Ascending aorta (tissue), 2 donors: Measurements from ENCODE around the gene RIPOR1. TPM values are rescaled to one million over a fixed set of nuclear protein-coding genes. Genes with fewer than 3 reads are reported as not detected.
A peak's percentile ranks its signal among the peaks of the same experiment; 100 is the strongest.

Experiments used
- DNase-seq, 2 donors: peaks; one replicate each; pipeline ENCODE4 v3.0.0-alpha.2; 2019; ENCODE audit warnings: low spot score in 2 of 2
- H3K27ac ChIP-seq, 2 donors: fragments of 200-600 bp; sonication (generic); one replicate each; pipeline ENCODE4 v1.5.1; 2016 to 2017; ENCODE audit warnings: mild to moderate bottlenecking in 1 of 2
- H3K27me3 ChIP-seq: fragments of 200-600 bp; sonication (generic); one replicate; pipeline ENCODE4 v1.5.1; 2017
- H3K36me3 ChIP-seq, 2 donors: fragments of 200-600 bp; sonication (generic); one replicate each; pipeline ENCODE4 v1.5.1; 2016
- H3K4me1 ChIP-seq, 2 donors: fragments of 200-600 bp; sonication (generic); one replicate each; pipeline ENCODE4 v1.5.1; 2016 to 2017; ENCODE audit warnings: mild to moderate bottlenecking in 1 of 2
- H3K4me3 ChIP-seq, 2 donors: fragments of 200-600 bp; sonication (generic); one replicate each; pipeline ENCODE4 v1.5.1; 2016 to 2017; ENCODE audit warnings: mild to moderate bottlenecking in 1 of 2
- H3K9me3 ChIP-seq, 2 donors: fragments of 200-600 bp; sonication (generic); one replicate each; pipeline ENCODE4 v1.5.1; 2016
- CTCF ChIP-seq, 3 experiments: fragments of 200-600 bp in 2 of 3; fragments of 450-650 bp in 1 of 3; sonication (generic) in 2 of 3; IDR thresholded peaks; one replicate each; pipeline ENCODE4 v1.5.1; 2016 to 2019; ENCODE audit warnings: antibody characterized with exemption in 3 of 3, mild to moderate bottlenecking in 1 of 3, moderate library complexity in 1 of 3
- intact Hi-C: fragments of 100-400 bp; cut with DNase I; formaldehyde crosslinking; loops from one replicate; pipeline ENCODE4 v1.15.1; 2023
- total RNA-seq: library from RNA; depleted of rRNA; stranded (reverse); fragments of >200 nt; gene quantifications from one replicate; pipeline ENCODE4 v1.1.0, GENCODE V29; 2016

The RIPOR1 gene
- total RNA-seq, 1 donor from 2014 or later, result 182 TPM

- peaks cover 4 to 11% of the 10 kb centered on the region in 2 donors for H3K4me1 ChIP-seq
These were observed 15.0 kb downstream of the RIPOR1 start for GRCh38 chr16:67543582-67543981.

GRCh38 chr16:67544329-67544841 lies 15.8 kb downstream of the RIPOR1 start:
- intact Hi-C loops, result no loop called here
- Histone ChIP-seq H3K27me3 (no peaks in the 10 kb centered on the region), H3K9me3 (no peaks in the 10 kb centered on the region), H3K4me1 (peaks cover 4 to 6% of the 10 kb centered on the region in 2 donors), H3K36me3 (peaks cover 76 to 77% of the 10 kb centered on the region in 2 donors), H3K4me3 (no peak overlapping the region), H3K27ac (no peak overlapping the region)
- no peak for TF ChIP-seq CTCF (IDR thresholded peaks at IDR 0.05)
- DNase-seq, result no peak

More at GRCh38 chr16:67543582-67543981, 15.0 kb downstream of the RIPOR1 start:
- intact Hi-C loops, result no loop called here
- peaks cover 76 to 82% of the 10 kb centered on the region in 2 donors for H3K36me3 ChIP-seq
- H3K27me3 ChIP-seq, result no peaks in the 10 kb centered on the region
- no peak overlapping the region for H3K27ac ChIP-seq
- no peaks in the 10 kb centered on the region for H3K9me3 ChIP-seq
- no peak for DNase-seq
- TF ChIP-seq CTCF (IDR thresholded peaks at IDR 0.05), result no peak
- H3K4me3 ChIP-seq, result no peak overlapping the region

- intact Hi-C loops, result no loop called here
- no peak for TF ChIP-seq CTCF (IDR thresholded peaks at IDR 0.05)
- H3K4me1 ChIP-seq, result peaks cover 4 to 6% of the 10 kb centered on the region in 2 donors
- H3K27ac ChIP-seq, result peak overlapping the region in 1 of 2 donors; percentile 24
- no peaks in the 10 kb centered on the region for H3K27me3 ChIP-seq
- peaks cover 70% of the 10 kb centered on the region in 2 donors for H3K36me3 ChIP-seq
- DNase-seq, result no peak
- no peak overlapping the region for H3K4me3 ChIP-seq
- H3K9me3 ChIP-seq, result no peaks in the 10 kb centered on the region
These were observed 16.4 kb downstream of the RIPOR1 start for GRCh38 chr16:67544844-67545664.

GRCh38 chr16:67545665-67546024 lies 17.0 kb downstream of the RIPOR1 start:
- DNase-seq, result no peak
- no peaks in the 10 kb centered on the region for H3K27me3 ChIP-seq
- peaks cover 65% of the 10 kb centered on the region in 2 donors for H3K36me3 ChIP-seq
- intact Hi-C loops, result no loop called here
- no peak for TF ChIP-seq CTCF (IDR thresholded peaks at IDR 0.05)
- peak overlapping the region in 1 of 2 donors; percentile 24 for H3K27ac ChIP-seq
- no peak overlapping the region for H3K4me3 ChIP-seq
- H3K9me3 ChIP-seq, result no peaks in the 10 kb centered on the region
- peaks cover 4 to 6% of the 10 kb centered on the region in 2 donors for H3K4me1 ChIP-seq

- Histone ChIP-seq H3K36me3 (peaks cover 60 to 61% of the 10 kb centered on the region in 2 donors), H3K27me3 (no peaks in the 10 kb centered on the region), H3K27ac (peak overlapping the region; percentile 23 to 24), H3K9me3 (no peaks in the 10 kb centered on the region), H3K4me1 (peaks cover 4 to 6% of the 10 kb centered on the region in 2 donors), H3K4me3 (no peak overlapping the region)
- intact Hi-C loops, result no loop called here
- no peak for DNase-seq
- TF ChIP-seq CTCF (IDR thresholded peaks at IDR 0.05), result no peak
These were observed 17.5 kb downstream of the RIPOR1 start for GRCh38 chr16:67546091-67546501.
